HG03025 (cell line): ENCODE results near the gene GET4.

Experiments used
- ATAC-seq: cut with Tn5 transposase; IDR thresholded peaks from one replicate; pipeline ENCODE4 v1.9.1; 2021; ENCODE audit warnings: mild to moderate bottlenecking, moderate library complexity; ENCODE audit not compliant: unreplicated experiment, low FRiP score

The GET4 gene

DNA sequence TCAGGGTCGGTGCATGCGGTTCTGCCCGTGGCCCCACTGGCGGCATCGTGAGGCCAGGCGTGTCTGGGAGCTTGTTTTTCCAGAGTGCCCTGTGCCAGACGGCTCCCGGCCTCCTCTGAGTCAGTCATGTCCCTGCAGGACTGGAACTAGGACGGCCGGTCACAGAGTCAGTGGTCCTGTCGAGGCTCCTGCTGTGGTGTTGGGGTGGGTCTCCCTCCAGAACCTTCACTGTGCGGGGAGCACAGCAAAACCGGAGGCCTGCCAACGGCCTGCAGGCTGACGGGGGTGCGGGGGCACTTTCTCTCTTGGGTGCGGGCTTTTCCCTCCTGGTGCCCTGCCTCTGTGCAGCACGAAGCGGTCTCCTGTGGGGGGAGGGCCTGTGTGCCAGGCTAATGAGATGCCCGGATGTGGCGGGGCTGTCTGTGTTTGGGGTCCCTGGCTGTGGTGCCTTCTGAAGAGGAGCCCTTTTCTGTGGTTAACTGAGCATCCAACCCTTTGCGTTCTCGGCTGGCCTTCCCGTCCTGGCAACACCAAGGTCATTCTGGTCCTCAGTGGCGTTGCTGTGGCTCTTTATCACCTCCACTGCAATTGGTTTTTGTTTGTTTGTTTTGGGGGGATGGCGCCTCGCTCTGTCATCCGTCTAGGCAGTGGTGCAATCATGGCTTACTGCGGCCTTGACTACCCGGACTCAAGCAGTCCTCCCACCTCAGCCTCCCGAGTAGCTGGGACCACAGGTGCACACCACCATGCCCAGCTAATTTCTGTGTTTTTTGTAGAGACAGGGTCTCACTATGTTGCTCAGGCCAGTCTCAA is 8.0 kb downstream of the GET4 start:
- ATAC-seq: no peak

DNA sequence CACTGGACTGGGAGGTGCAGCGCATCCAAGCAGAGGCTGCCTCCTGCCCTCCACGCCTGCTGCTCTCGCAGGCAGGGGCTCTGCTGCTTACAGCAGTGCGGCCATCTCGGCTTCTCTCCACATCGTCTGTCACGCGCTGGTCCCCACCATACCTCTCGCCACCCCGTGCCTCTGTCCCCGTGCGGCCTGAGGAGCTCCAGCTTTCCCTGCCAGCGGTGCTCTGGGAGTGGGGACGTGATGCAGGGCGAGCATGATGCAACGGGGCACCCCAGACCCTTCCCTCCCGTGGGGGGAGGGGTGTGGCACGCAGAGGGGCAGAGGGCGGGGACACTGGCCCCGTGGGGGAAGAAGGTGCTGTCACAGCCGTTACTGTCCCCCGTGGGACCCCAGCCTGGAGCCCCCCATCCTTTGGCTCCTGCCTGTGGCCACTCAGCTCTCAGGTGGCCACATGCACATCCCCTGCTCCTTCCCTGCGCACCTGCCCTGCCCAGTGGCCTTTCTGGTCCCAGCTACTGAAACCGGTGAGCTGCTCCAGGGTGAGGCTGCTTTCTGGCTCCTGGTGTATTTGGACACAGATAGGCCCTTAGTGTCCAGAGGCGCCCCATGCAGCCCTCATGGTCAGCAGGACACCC is 9.0 kb downstream of the GET4 start:
- no peak for ATAC-seq

DNA sequence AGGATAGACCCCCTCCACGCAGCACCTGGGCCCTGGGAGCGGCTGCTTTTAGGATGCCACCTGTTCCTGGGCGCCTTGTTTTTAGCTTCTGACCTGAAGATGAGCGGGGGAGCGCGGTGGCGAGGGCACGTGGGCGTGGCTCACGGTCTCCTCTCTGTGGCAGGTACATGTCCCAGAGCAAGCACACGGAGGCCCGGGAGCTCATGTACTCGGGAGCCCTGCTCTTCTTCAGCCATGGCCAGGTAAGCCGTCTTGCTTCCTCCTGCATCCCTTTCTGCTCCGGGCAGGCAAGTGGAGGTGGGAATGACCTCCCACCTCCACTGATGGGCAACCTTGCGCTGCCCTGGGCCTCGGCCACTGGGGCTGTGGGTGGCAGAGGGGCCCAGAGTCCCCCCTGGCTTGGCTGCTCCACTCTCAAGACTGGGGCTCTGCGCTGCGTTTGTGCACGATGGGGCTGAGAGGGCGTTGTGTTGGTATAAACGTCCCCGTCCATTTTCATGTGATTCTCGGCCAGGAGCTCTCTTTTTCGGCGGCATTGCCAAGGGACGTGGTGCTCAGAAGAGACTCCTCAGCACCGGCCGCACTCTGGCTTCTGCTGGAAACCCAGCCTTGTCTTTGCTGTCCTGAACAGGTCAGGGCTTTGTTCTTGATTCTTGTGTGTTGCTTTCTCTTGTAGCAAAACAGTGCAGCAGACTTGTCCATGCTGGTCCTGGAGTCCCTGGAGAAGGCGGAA is 9.7 kb downstream of the GET4 start:
- no peak for ATAC-seq

DNA sequence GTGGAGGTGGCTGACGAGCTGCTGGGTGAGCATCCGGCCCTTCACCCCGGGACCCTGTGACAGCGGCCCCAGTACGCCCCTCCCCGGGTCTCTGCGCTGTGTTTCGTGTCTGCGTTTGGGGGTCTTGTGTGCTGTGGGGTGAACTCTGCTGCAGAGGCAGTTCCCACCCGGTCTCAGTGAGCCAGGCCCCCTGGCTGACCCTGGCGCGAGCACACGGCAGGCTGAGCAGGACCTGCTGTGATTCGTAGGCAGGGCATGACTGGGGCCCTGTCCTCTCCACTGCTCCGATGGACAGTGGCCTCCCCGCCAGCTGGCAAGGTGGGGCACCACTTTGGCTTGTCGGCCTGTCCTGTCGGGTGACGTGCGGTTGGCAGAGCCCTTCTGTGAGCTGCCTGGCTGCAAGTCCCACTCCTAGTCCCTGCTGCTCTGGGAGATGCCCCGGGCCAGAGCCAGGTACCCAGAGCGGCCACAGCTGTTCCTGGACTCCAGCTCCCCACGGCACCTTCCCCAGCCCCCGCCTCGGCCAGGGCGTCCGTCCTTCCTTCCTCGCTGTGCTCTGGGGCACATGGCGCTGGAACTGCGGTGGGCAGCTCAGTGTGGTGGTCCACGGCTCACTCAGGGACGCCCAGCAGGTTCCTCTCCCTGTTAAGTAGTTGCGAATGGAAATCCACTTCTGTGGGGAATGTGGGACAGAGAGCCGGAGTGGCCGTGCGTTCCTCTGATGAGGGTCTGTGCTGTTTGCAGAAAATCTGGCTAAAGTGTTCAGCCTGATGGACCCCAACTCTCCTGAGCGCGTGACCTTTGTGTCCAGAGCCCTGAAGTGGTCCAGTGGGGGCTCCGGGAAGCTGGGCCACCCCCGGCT is 10.5 kb downstream of the GET4 start:
- ATAC-seq: no peak

DNA sequence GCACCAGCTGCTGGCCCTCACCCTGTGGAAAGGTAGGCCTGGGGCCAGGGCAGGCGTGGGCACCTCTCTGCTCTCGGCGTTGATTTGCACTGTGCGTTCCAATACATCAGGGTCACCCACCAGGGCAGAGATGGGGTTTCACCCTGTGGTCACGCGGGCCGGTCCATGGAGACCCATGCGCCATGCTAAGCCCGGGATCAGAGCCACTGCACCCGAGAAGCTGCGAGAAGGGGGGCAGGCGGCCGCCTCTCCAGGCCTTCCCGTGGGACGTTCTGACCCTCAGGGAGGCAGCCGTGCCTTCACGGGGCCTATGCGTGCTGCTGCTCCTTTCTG is 11.1 kb downstream of the GET4 start:
- ATAC-seq: no peak

DNA sequence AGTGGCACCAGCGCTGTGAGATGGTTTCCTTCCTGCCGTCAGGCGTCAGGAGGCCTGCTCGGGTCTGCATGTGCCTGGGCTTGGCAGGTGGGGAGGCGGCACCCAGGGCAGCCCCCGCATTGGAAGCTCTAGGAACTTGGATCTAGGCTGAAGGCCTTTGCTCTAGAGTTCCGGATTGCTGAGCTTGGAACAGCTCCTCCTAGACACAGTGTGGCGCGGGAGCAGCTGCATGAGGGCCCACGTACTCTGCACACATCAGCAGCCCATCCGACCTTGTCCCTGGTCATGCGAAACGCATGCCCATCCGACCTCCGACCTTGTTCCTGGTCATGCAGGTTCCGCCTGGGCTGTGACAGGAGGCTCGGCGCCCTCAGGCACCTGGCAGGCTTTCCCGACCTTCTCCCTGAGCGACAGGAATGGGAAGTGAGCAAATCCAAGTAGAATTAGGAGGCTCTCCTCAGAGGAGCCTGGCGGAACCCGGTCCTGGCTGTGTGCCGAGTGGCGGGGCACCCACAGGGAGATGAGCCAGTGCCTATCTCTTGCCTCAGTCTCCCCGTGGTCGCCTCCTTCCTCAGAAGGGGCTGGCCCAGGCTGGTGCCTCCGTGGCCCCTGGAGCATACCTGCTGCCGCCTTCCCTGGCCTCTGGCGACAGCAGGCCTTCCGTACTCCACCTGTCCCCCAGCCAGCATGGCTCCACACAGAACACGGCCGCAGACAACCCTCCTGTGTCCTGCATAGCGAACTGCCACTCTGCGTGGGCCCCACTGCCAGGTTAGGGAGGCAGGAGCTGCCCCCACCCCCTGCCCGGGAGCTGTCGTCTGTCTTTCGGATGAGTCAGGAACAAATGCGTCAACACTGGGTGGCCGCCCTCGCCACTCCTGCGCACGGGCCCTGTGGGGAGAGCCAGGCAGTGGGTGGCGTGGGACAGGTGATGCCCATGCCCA is 12.0 kb downstream of the GET4 start:
- no peak for ATAC-seq

DNA sequence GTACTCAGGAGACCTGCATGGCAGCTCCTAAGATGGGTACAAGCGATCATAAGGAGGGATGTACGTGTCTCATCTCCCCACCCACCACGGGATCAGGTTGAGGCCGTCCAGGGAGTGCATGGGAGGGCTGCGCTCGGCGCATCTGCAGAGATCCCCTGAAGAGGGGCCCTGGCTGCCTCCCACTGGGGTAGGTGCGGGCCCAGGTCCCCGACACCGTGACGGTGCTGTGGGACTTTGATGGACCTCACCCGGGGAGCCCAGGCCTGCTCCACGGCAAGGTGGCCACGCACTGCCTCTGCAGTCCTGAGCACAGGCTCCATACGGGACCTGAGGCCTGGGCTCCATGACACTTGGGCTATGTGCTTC is 12.7 kb downstream of the GET4 start:
- no peak for ATAC-seq

DNA sequence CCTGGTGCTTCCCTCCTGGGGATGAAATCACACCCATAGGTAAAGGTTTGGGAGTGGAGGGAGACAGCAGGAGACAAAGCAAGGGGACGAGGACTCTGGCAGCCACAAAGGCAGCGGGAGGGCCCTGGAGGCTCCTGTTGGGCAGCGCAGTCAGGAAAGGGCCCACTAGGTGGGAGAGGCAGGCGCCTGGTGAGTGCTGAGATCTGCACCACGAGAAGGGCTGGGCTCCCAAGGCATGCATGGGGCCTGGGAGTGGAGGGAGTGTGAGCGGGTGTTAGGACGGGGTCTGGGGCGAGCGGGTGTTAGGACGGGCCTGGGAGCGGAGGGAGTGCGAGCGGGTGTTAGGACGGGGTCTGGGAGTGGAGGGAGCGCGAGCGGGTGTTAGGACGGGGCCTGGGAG is 13.0 kb downstream of the GET4 start:
- no peak for ATAC-seq

DNA sequence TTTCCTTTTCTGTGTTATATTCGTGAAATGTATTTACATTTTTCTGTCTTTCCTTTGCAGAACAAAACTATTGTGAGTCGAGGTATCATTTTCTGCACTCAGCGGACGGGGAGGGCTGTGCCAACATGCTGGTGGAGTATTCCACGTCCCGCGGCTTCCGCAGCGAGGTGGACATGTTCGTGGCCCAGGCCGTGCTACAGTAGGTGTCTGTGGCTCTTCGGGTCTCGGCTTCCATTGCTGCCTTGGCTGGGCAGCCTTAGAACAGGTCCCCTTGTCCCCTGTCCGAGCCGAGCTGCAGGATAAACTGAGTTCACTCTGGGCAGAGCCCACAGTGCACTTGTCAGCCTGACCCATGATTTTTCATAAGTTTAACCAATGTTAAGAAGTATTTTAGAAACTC is 14.5 kb downstream of the GET4 start:
- no peak for ATAC-seq

DNA sequence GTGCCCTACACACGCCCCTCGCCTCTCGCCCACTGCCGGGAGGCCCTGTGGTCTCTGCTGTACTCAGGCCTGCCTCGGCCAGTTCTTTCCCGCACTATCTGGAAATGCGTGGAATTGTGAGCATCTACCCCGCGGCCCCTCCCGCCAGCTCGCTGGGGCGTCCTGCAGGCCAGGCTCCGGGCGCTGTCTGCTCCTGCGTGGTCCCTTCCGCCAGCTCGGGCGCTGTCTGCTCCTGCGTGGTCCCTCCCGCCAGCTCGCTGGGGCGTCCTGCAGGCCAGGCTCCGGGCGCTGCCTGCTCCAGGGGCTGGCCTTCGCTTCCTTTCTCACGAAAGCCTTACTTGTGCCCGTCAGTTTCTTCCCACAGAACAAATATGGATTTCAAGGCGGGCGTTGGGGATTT is 14.9 kb downstream of the GET4 start:
- ATAC-seq: no peak

DNA sequence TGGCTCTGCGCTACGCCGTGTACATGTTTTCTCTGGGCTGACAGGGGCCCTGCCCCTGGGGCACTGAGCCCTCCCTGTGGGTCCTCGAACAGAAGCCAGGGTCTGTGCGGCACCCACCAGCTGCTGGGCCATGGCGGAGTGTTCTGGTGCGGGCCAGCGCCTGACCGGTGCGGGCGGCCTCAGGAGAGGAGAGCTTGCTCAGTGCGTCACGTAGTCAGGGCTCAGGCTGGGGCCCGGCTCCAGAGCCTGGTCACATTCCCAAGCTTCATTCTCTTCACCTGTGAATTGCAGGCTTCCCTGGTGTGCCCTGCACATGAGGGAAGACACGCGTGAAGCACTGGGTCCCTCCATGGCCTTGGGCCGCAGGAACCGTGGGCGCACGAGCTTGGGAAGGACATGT is 15.5 kb downstream of the GET4 start:
- ATAC-seq: no peak

DNA sequence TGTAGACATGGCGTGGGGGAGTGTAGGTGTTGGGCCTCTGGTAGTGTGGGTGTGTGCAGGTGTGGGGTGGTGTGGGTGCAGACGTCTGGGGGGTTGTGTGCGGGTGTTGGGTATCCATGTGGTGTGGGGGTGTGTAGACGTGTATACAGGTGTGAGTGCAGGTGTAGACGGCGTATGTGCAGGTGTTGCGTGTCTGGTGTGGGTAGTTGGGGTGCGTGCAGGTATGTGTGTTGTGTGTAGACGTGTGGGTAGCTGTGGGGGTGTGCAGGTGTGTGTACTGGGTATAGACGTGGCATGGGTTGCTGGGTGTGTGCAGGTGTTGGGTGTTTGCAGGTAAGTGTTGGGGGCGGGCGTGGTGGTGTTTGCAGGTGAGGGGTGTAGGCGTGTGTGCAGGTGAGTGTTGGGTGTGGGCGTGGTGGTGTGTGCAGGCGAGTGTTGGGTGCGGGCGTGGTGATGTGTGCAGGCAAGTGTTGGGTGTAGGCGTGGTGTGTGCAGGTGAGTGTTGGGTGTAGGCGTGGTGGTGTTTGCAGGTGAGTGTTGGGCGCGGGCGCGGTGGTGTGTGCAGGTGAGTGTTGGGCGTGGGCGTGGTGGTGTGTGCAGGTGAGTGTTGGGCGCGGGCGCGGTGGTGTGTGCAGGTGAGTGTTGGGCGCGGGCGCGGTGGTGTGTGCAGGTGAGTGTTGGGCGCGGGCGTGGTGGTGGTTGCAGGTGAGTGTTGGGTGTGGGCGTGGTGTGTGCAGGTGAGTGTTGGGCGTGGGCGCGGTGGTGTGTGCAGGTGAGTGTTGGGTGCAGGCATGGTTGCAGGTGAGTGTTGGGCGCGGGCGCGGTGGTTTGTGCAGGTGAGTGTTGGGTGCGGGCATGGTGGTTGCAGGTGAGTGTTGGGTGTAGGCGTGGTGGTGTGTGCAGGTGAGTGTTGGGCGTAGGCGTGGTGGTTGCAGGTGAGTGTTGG is 16.6 kb downstream of the GET4 start:
- ATAC-seq: no peak

DNA sequence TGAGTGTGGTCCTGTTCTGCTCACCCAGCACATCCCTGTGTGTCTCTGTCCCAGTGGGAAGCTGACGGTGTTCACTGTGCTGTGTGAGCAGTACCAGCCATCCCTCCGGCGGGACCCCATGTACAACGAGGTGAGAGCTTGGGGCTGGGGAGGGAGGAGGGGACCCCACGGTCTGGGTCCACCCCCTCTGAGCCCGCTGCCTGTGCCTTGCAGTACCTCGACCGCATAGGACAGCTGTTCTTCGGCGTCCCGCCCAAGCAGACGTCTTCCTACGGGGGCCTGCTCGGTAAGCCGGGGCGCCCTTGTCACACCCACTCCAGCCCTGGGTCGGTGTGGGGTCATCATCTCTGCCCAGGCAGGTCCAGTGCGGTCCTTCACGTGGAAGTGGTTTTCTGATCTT is 17.3 kb downstream of the GET4 start:
- ATAC-seq: no peak

DNA sequence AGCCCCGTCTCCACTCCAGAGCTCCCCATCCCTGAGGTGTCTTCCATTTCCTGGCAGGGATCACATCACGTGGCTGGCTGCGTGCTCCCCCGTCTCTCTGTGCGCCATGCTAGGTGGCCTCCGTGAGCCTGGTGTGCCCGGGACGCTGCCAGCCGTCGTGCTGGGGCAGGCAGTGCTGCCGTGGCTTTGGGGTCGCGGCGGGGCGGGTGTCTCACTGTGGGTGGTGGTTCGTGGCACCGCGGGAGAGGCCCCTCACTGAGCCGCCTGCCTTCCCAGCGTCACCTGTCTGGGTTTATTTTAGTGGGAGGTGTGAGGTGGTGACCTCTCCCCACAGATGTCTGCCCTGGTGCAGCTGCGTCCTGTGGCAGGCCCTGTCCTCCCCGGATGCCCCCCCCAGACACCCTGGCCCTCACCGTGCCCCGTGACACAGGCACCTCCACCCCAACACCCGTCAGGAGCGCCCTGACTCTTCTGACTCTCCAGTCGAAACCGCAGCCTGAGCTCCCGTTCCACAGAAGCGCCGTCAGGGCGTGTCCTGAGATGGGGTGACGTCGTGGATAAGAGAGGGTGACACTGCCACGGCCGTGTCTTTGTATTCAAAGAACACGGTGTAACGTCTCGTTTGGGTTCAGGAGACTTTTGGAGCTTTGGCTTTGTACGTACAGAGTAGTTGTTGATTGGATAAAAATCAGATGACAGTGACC is 18.0 kb downstream of the GET4 start:
- ATAC-seq: no peak

DNA sequence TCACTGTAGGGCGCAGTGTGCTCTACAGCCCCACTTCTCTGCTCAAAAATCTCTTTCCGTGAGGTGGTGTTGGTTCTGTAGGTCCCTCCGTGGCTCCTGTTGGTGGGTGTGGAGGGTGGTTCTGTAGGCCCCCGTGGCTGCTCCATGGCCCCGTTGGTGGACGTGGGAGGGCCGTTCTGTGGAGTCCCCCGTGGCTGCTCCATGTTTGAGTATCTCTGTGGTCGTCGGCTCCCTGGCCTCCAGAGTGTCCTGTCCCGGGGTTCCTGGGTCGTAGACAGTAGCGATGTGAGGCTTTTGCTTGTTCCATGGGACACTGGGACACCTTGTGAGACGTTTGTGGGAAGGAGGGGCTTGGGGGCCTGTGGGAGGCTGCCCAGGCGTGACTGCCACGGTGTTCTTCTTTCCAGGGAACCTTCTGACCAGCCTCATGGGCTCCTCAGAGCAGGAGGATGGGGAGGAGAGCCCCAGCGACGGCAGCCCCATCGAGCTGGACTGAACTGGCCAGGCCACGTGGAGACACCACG is 18.6 kb downstream of the GET4 start:
- no peak for ATAC-seq

DNA sequence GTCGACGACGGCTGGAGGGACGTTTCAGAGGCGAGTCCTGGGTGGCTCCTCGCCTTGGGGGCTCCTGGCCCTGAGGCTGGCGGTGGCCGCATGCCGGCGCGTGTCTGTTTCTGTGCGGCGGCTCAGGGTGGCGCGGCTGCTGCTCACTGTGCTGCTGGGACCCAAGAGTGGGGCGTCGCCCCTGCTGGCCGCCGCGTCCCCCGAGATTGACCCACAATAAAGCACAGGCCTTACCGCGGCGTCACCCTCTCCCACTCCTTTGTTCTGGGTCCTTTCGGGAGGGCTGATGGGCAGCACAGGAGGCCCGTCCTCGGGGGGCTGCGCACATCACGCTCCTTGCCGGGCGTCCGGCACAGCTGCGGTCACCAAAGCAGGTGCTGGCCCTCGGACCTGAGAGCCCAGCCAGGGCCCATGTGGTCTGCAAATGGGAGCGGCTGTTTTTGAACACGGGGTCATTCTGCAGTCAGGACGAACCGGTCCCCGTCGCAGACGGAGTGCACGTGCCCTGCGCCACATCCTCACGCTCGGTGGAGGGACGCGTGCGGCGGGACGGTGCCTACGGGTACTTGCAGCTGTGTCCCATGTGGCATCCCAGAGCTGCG is 19.2 kb downstream of the GET4 start:
- no peak for ATAC-seq

DNA sequence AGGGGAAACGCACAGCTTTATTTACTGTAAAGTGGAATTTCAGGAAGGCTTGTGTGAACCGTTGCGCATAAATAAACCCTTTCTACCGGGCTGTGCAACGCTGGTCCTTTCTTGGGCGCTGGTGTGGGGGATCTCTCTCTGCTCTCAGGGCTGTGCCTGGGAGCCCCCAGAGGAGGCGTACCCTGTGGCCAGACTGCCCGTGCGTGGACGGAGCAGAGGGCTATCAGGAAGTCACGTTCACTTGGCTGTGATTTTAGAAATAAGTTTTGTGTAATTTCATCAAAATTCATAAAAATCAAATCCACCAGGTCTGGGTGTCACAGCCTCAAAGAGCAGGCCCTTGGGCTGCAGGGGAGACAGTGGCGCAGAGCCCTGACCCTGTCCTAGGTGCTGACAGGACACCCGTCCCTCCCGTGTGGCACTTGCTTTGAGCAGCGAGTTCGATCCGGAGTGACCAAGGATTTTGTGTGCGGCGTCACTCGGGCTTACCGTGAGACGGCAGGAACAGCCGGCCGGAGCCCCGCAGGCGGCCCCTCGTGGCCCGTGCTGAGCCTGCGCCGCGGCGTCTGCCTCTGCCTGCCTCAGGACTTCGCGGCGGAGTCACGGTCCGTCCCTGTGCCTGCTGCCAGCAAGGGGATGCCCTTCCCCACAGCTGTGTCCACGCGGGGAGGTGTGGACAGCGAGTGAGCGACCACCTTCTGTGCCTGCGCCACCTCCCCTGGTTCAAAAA is 20.2 kb downstream of the GET4 start:
- no peak for ATAC-seq
